Lung microvascular endothelial cell (primary cell): Measurements from ENCODE around the gene PARP11. TPM values are rescaled to one million over a fixed set of nuclear protein-coding genes. Genes with fewer than 3 reads are reported as not detected.

Experiments
- DNase-seq, 2 donors: peaks; one replicate each; pipeline versions ENCODE4 v3.0.0 to v3.0.0-alpha.2; 2010; ENCODE audit warnings: low read depth in 2 of 2
- total RNA-seq: library from RNA; depleted of rRNA; stranded (reverse); fragments of >200 nt; gene quantifications from 2 replicates; pipeline ENCODE4 v1.2.1, GENCODE V29; 2014

PARP11 gene
- total RNA-seq, 1 donor from 2014 or later: 6.5 TPM

- DNase-seq: peak; percentile 15 to 87
These were observed 100.8 kb downstream of the PARP11 start for GRCh38 chr12:3772380-3772779.

GRCh38 chr12:3771853-3772252 lies 101.3 kb downstream of the PARP11 start:
- DNase-seq: peak in 1 of 2 donors; percentile 18

GRCh38 chr12:3770891-3771290 lies 102.3 kb downstream of the PARP11 start:
- peak in 1 of 2 donors; percentile 86 for DNase-seq

GRCh38 chr12:3768911-3769447 lies 104.2 kb downstream of the PARP11 start:
- no peak for DNase-seq

GRCh38 chr12:3761116-3761735 lies 112.0 kb downstream of the PARP11 start:
- DNase-seq: no peak

GRCh38 chr12:3759878-3760277 lies 113.3 kb downstream of the PARP11 start:
- DNase-seq: no peak

Other genes with a start within 250 kb of the PARP11 start
- gene CRACR2A, start 120.3 kb downstream of the PARP11 start, total RNA-seq: 12.2 and 13.9 TPM in 2 replicates